C1 segment of cervical spinal cord (tissue), 14 donors: Measurements from ENCODE around the gene GLMP.

ENCODE experiments used
- DNase-seq, 14 donors: peaks; one replicate each; lab custom pipeline; 2025; lab: John Stamatoyannopoulos, UW

Gene GLMP

GRCh38 chr1:156249593-156249992 is 45.9 kb downstream of the GLMP start:
- DNase-seq, result no peak

DNA sequence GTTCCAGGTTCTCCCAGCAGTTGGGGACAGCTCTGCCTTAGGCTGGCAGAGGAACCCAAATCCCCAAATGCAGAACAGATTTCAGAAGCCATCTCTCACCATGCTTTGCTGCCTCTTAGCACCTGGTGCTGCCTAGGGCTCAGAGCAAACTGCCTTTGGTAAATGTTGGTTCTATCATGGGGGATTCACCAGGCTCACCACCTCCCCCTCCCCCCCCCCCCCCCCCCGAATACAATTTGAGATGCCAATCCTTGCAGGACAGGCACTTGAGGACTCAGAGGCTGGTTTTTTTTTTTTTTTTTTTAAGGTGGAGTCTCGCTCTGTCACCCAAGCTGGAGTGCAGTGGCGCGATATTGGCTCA is 47.2 kb downstream of the GLMP start:
- no peak for DNase-seq

GRCh38 chr1:156247460-156248322 is 47.8 kb downstream of the GLMP start, which contains the start of gene PAQR6:
TSS of gene PAQR6 (minus strand) at chr1:156248056. CDS start at chr1:156246731, 1,325 bp downstream.
- DNase-seq, result peak in 13 of 14 donors; percentile 54 to 96 (median 84)

DNA sequence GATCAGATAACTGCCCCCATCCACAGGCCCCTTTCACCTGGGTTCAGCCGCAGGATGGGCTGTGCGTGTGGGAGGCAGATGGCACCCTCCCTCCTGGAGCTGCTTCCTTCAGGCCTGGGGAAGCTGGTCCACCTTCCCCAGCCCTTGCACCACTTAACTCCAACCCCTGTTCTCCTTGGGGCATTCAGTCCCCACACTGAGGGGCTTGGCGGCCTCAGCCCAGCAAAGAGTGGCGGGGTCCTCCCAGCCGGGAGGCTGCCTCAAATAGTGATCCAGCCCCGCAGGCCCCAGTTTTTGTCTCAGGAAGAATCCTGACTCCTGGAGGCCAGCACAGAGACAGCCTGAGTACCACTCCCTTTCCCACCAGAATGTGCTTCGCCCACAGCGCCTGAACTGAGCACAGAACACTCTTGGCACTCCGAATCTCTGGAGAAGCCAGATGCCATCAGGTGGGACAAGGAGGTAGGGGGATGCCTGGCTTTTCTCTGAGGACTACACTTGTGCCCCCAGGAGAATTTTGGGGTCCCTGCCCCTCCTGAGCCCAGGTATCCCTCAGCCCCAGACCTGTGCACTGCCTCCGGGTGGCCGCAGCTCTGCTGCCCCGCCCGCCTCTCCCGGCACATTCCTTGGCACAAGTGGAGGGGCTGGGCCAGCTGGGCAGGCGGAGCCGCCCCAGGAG is 48.6 kb downstream of the GLMP start:
- peak in 5 of 14 donors; percentile 37 to 61 (median 55) for DNase-seq

DNA sequence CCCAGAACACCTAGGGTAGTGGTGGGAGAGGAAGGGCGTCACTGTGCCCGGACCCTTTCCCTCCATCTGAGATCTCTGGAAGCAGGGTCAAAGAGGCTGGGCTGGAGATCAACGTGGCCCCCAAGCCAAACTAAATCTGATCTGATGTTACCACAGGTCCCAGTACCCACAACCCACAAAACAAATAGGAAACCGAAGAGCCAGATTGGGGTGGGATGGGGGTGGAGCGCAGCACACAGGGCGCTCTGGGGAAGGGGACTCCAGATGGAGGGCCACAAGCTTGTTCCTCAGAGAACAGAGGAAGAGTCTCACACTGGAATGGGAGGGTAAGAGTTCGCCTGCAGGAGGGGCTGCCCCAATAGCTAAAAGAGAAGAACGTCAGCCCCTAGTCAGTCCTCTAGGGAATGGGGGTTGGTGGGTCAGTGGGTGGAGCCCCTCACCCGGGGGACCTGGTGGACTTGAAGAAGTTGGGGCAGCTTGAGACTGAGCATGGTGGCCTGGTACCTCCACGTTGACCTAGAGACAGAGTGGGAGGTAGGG is 49.2 kb downstream of the GLMP start:
- no peak for DNase-seq

- no peak for DNase-seq
These were observed 49.8 kb downstream of the GLMP start for GRCh38 chr1:156245451-156246232.

DNA sequence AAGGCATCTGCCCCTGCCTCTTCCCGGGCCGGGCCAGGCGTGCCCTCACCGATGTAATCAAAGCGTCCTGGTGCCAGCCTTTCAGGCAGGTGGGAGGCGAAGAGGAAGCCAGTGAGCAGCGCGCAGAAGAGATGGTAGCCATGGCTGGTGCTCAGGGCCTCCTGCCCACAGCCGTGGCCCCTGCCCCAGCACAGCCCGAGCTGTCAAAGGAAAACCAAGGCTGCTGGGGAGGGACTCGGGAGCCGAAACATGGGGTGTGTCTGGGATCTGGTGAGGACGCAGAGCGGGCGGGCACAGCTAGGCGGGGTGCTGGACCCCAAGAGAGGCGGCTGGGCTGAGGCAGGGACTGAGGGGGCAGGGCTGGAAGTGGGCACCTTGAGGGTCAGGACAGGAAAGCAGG is 50.8 kb downstream of the GLMP start:
- no peak for DNase-seq

DNA sequence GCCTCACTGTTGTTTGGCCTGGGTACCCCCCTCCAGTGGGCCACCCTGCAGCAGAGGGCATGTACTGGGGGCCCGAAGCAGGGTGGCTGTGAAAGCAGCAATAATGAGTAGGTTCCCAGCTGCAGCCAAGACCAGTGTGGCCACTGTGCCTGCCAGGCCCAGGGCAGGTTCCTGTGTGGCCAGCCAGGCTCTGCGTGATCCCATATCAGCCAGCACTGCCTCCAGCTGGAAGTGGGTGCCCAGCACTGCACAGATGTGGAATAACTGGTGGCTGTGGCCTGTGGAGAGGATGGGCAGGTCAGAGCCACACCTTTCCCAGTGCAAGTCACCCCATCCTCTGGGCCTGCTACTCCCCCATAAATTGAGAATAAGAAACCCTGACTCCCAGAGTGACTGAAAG is 51.4 kb downstream of the GLMP start:
- DNase-seq, result no peak

DNA sequence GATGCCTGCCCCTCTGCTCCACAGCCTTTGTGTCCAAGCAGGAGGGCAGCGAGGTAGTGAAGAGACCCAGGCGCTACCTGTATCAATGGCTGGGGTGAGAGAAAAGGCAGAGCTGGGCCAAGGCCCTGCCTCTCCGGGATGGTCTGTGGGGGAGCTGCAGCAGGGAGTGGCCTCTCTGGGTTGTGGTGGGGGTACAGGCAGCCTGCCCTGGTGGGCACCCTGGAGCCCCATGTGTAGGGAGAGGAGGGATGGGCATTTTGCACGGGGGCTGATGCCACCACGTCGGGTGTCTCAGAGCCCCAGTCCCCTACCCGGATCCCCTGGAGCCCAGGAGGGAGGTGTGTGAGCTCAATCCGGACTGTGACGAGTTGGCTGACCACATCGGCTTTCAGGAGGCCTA is 52.7 kb downstream of the GLMP start:
- peak in 3 of 14 donors; percentile 12 to 29 (median 20) for DNase-seq
